GM12878 (cell line): ENCODE measurements around the gene DPPA5. TPM values are rescaled to one million over a fixed set of nuclear protein-coding genes. Genes with fewer than 3 reads are reported as not detected.

Source experiments
- CBX5 ChIP-seq: sonication (generic); IDR thresholded peaks from 2 replicates; pipeline ENCODE4 v1.6.1; 2016; ENCODE audit warnings: low read depth, moderate library complexity, mild to moderate bottlenecking, inconsistent platforms
- CHD1 ChIP-seq: IDR thresholded peaks from 2 replicates; pipeline ENCODE4 v1.6.1; 2012; ENCODE audit warnings: low read depth, low read length, improper control_type of control experiment
- CREM ChIP-seq: IDR thresholded peaks from 2 replicates; pipeline ENCODE4 v1.6.1; 2014; ENCODE audit warnings: antibody characterized with exemption, low read depth
- GABPA ChIP-seq: IDR thresholded peaks from 2 replicates; pipeline ENCODE4 v1.6.1; 2014; ENCODE audit warnings: antibody characterized with exemption, low read depth, mild to moderate bottlenecking, inconsistent platforms
- IRF3 ChIP-seq: fragments of 450-650 bp; IDR thresholded peaks from 2 replicates; pipeline ENCODE4 v1.6.1; 2014; ENCODE audit warnings: mild to moderate bottlenecking
- JUNB ChIP-seq: IDR thresholded peaks from 2 replicates; pipeline ENCODE4 v1.6.1; 2016; ENCODE audit warnings: antibody characterized with exemption, mild to moderate bottlenecking
- KLF5 ChIP-seq: fragments of 450-650 bp; IDR thresholded peaks from 2 replicates; pipeline ENCODE4 v1.6.1; 2014; ENCODE audit warnings: mild to moderate bottlenecking; ENCODE audit not compliant: partially characterized antibody
- MEF2A ChIP-seq: IDR thresholded peaks from 2 replicates; pipeline ENCODE4 v1.6.1; 2011; ENCODE audit warnings: low read depth, mild to moderate bottlenecking, low read length, moderate library complexity; ENCODE audit not compliant: insufficient read depth
- MYC ChIP-seq: IDR thresholded peaks from 2 replicates; pipeline ENCODE4 v1.6.1; 2011; ENCODE audit warnings: mild to moderate bottlenecking, low read length, moderate library complexity, inconsistent platforms; ENCODE audit not compliant: insufficient read depth, insufficient replicate concordance, insufficient read length, severe bottlenecking
- NFIC ChIP-seq: IDR thresholded peaks from 2 replicates; pipeline ENCODE4 v1.6.1; 2012; ENCODE audit warnings: low read depth, mild to moderate bottlenecking, inconsistent platforms, low read length, moderate library complexity
- NFYA ChIP-seq: IDR thresholded peaks from 2 replicates; pipeline ENCODE4 v1.6.1; 2011; ENCODE audit warnings: low read depth, mild to moderate bottlenecking, low read length, improper control_type of control experiment, borderline replicate concordance
- NFYB ChIP-seq: IDR thresholded peaks from 2 replicates; pipeline ENCODE4 v1.6.1; 2011; ENCODE audit warnings: low read depth, mild to moderate bottlenecking, low read length, improper control_type of control experiment, moderate library complexity; ENCODE audit not compliant: insufficient read depth
- POU2F2 ChIP-seq: IDR thresholded peaks from 3 replicates; pipeline ENCODE4 v1.6.1; 2011; ENCODE audit warnings: low read depth, mild to moderate bottlenecking, low read length, borderline replicate concordance
- SIN3A ChIP-seq: IDR thresholded peaks from 2 replicates; pipeline ENCODE4 v1.6.1; 2012; ENCODE audit warnings: low read depth, low read length, improper control_type of control experiment
- STAT3 ChIP-seq: IDR thresholded peaks from 2 replicates; pipeline ENCODE4 v1.6.1; 2011; ENCODE audit warnings: low read depth, low read length, improper control_type of control experiment
- SUZ12 ChIP-seq: fragments of 200-600 bp; sonication (generic); IDR thresholded peaks from one replicate; pipeline ENCODE4 v1.6.1; 2018; ENCODE audit warnings: antibody characterized with exemption, mild to moderate bottlenecking; ENCODE audit not compliant: unreplicated experiment
- TCF3 ChIP-seq: IDR thresholded peaks from 2 replicates; pipeline ENCODE4 v1.6.1; 2012; ENCODE audit warnings: low read depth, mild to moderate bottlenecking, low read length, borderline replicate concordance; ENCODE audit not compliant: insufficient read depth
- TCF7 ChIP-seq: IDR thresholded peaks from 2 replicates; pipeline ENCODE4 v1.6.1; 2014; ENCODE audit warnings: antibody characterized with exemption, borderline replicate concordance
- ZBED1 ChIP-seq: IDR thresholded peaks from 2 replicates; pipeline ENCODE4 v1.6.1; 2016; ENCODE audit warnings: borderline replicate concordance
- ZNF622 ChIP-seq: fragments of 450-650 bp; IDR thresholded peaks from 2 replicates; pipeline ENCODE4 v1.6.1; 2017; ENCODE audit warnings: mild to moderate bottlenecking, inconsistent platforms
- ZZZ3 ChIP-seq: IDR thresholded peaks from 2 replicates; pipeline ENCODE4 v1.6.1; 2011; ENCODE audit warnings: low read depth; ENCODE audit not compliant: control insufficient read depth, insufficient read length
- polyA plus RNA-seq, 11 experiments: library from polyadenylated mRNA; depleted of rRNA in 4 of 11; unstranded in 6 of 11; stranded (reverse) in 5 of 11; fragments of >200 nt; fragmentation: Nextera tagmentation in 4 of 11; fragmentation: Illumina TruSeq in 1 of 11; extraction: Ambion mirVana in 4 of 11; extraction: Trizol in 1 of 11; gene quantifications; 1 replicate in 1 of 11; 2 replicates in 10 of 11; pipeline versions ENCODE4 v1.2.1 to v1.2.3, GENCODE V29; 2011 to 2016; ENCODE audit warnings: inconsistent platforms in 2 of 11, missing spikeins in 2 of 11, low read depth in 1 of 11
- total RNA-seq, 4 experiments: library from RNA; depleted of rRNA in 3 of 4; stranded (reverse); fragments of >200 nt in 3 of 4; fragmentation: Illumina TruSeq in 1 of 4; extraction: Trizol in 1 of 4; gene quantifications; 2 replicates each; pipeline versions ENCODE4 v1.2.1 to v1.2.3, GENCODE V29; 2013 to 2021
- TF ChIP-seq, protein P1 (sequence below): fragments of 450-650 bp; formaldehyde crosslinking; IDR thresholded peaks from 2 replicates; pipeline ENCODE4 v1.5.0; 2022; ENCODE audit warnings: mild to moderate bottlenecking, missing genetic modification characterization
- TF ChIP-seq, protein P2 (sequence below): fragments of 450-650 bp; IDR thresholded peaks from 2 replicates; pipeline ENCODE4 v1.6.1; 2017; ENCODE audit warnings: mild to moderate bottlenecking, moderate library complexity

DPPA5 gene
- total and polyA plus RNA-seq, 10 of the 15 experiments (the other 5 are each of a cell fraction or from before 2014, with no cell fraction given): not detected

GRCh38 chr6:73309785-73310502 lies 44.1 kb downstream of the DPPA5 start (continued):
- TF ChIP-seq NFIC (no peak), CHD1 (no peak), KLF5 (no peak), NFYB (no peak), IRF3 (no peak), TCF7 (no peak), SUZ12 (no peak), JUNB (no peak), SIN3A (no peak), CBX5 (0 out of 2 replicates have a peak, but pooled peaks have one; percentile 53), ZZZ3 (no peak), CREM (0 out of 2 replicates have a peak, but pooled peaks have one; percentile 39), MEF2A (no peak), STAT3 (no peak), TCF3 (no peak), POU2F2 (peak; percentile 53; the same call in 1 of the 3 replicates), GABPA (peak; percentile 70), MYC (no peak), ZNF622 (no peak), NFYA (no peak), ZBED1 (no peak)
- TF ChIP-seq, protein P1, sequence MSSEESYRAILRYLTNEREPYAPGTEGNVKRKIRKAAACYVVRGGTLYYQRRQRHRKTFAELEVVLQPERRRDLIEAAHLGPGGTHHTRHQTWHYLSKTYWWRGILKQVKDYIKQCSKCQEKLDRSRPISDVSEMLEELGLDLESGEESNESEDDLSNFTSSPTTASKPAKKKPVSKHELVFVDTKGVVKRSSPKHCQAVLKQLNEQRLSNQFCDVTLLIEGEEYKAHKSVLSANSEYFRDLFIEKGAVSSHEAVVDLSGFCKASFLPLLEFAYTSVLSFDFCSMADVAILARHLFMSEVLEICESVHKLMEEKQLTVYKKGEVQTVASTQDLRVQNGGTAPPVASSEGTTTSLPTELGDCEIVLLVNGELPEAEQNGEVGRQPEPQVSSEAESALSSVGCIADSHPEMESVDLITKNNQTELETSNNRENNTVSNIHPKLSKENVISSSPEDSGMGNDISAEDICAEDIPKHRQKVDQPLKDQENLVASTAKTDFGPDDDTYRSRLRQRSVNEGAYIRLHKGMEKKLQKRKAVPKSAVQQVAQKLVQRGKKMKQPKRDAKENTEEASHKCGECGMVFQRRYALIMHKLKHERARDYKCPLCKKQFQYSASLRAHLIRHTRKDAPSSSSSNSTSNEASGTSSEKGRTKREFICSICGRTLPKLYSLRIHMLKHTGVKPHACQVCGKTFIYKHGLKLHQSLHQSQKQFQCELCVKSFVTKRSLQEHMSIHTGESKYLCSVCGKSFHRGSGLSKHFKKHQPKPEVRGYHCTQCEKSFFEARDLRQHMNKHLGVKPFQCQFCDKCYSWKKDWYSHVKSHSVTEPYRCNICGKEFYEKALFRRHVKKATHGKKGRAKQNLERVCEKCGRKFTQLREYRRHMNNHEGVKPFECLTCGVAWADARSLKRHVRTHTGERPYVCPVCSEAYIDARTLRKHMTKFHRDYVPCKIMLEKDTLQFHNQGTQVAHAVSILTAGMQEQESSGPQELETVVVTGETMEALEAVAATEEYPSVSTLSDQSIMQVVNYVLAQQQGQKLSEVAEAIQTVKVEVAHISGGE (CRISPR knock-in tag): no peak
- TF ChIP-seq, protein P2, sequence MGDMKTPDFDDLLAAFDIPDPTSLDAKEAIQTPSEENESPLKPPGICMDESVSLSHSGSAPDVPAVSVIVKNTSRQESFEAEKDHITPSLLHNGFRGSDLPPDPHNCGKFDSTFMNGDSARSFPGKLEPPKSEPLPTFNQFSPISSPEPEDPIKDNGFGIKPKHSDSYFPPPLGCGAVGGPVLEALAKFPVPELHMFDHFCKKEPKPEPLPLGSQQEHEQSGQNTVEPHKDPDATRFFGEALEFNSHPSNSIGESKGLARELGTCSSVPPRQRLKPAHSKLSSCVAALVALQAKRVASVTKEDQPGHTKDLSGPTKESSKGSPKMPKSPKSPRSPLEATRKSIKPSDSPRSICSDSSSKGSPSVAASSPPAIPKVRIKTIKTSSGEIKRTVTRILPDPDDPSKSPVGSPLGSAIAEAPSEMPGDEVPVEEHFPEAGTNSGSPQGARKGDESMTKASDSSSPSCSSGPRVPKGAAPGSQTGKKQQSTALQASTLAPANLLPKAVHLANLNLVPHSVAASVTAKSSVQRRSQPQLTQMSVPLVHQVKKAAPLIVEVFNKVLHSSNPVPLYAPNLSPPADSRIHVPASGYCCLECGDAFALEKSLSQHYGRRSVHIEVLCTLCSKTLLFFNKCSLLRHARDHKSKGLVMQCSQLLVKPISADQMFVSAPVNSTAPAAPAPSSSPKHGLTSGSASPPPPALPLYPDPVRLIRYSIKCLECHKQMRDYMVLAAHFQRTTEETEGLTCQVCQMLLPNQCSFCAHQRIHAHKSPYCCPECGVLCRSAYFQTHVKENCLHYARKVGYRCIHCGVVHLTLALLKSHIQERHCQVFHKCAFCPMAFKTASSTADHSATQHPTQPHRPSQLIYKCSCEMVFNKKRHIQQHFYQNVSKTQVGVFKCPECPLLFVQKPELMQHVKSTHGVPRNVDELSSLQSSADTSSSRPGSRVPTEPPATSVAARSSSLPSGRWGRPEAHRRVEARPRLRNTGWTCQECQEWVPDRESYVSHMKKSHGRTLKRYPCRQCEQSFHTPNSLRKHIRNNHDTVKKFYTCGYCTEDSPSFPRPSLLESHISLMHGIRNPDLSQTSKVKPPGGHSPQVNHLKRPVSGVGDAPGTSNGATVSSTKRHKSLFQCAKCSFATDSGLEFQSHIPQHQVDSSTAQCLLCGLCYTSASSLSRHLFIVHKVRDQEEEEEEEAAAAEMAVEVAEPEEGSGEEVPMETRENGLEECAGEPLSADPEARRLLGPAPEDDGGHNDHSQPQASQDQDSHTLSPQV: no peak
